GM12878 (cell line): ENCODE measurements around the gene CACTIN. TPM values are rescaled to one million over a fixed set of nuclear protein-coding genes. Genes with fewer than 3 reads are reported as not detected.
A peak's percentile ranks its signal among the peaks of the same experiment; 100 is the strongest.

Source experiments
- ATAC-seq: fragments of 200-7000 bp; cut with Tn5 transposase; 3 replicates; pipeline ENCODE4 v1.9.1; 2020; ENCODE audit warnings: mild to moderate bottlenecking, moderate library complexity
- BruUV-seq: library from RNA; stranded (reverse); fragments of 400-500 nt; replicated peaks from 2 replicates; lab custom pipeline; 2021; lab: Mats Ljungman, UMichigan
- CTCF ChIA-PET: fragments of 300-600 bp; sonication (Branson Sonifier 250); formaldehyde crosslinking; extraction: SDS; loops from one replicate; lab custom pipeline; 2021; ENCODE audit warnings: inconsistent platforms; lab: Yijun Ruan, JAX
- POLR2A ChIA-PET: fragments of 350-600 bp; formaldehyde crosslinking; extraction: SDS; loops from one replicate; lab custom pipeline; 2021; ENCODE audit warnings: inconsistent platforms; lab: Charles Lee
- RAD21 ChIA-PET: fragments of 300-600 bp; sonication (Branson Sonifier 250); formaldehyde crosslinking; loops from one replicate; lab custom pipeline; 2023; ENCODE audit warnings: antibody characterized with exemption; ENCODE audit not compliant: unreplicated experiment; lab: Charles Lee
- SMC1A ChIA-PET: fragments of 300-600 bp; sonication (Branson Sonifier 250); formaldehyde crosslinking; loops from one replicate; lab custom pipeline; 2023; ENCODE audit not compliant: unreplicated experiment, uncharacterized antibody; lab: Charles Lee
- DNase-seq: peaks from one replicate; pipeline ENCODE4 v3.0.0-alpha.2; 2011; ENCODE audit warnings: low read depth, low spot score
- FAIRE-seq: peaks from 3 replicates; lab custom pipeline; 2011; peaks lifted over from hg19 to GRCh38; lab: Jason Lieb, UNC
- H2AFZ ChIP-seq: 2 replicates; pipeline ENCODE4 v1.6.0; 2011; ENCODE audit warnings: low read depth, low read length, control low read depth; ENCODE audit not compliant: control insufficient read depth
- H3K27ac ChIP-seq: 2 replicates; pipeline ENCODE4 v1.5.1; 2011; ENCODE audit warnings: control low read depth; ENCODE audit not compliant: control insufficient read depth, insufficient read depth
- H3K27me3 ChIP-seq, 2 experiments: replicated peaks in 1 of 2; 2 replicates each; pipeline versions ENCODE4 v1.6.0 to v1.6.1; 2011; ENCODE audit warnings: low read length in 1 of 2; ENCODE audit not compliant: control insufficient read depth in 2 of 2, insufficient read depth in 2 of 2
- H3K36me3 ChIP-seq, 2 experiments: 2 replicates each; pipeline ENCODE4 v1.5.1; 2011; ENCODE audit warnings: low read length in 1 of 2; ENCODE audit not compliant: control insufficient read depth in 2 of 2, insufficient read depth in 2 of 2
- H3K4me1 ChIP-seq: 2 replicates; pipeline ENCODE4 v1.6.1; 2011; ENCODE audit warnings: mild to moderate bottlenecking, low read length, moderate library complexity, mixed read lengths; ENCODE audit not compliant: control insufficient read depth, insufficient read depth
- H3K4me2 ChIP-seq: 2 replicates; pipeline ENCODE4 v1.6.0; 2011; ENCODE audit warnings: control low read depth; ENCODE audit not compliant: control insufficient read depth, insufficient read depth
- H3K4me3 ChIP-seq: fragments of 200-600 bp; sonication (generic); 2 replicates; pipeline ENCODE4 v1.5.1; 2016
- H3K79me2 ChIP-seq: 2 replicates; pipeline ENCODE4 v1.6.0; 2011; ENCODE audit warnings: low read length; ENCODE audit not compliant: control insufficient read depth, insufficient read depth
- H3K9ac ChIP-seq: 2 replicates; pipeline ENCODE4 v1.8.0; 2011; ENCODE audit warnings: low read length, control low read depth, mixed read lengths; ENCODE audit not compliant: control insufficient read depth, insufficient read depth
- H3K9me3 ChIP-seq: replicated peaks from 3 replicates; pipeline ENCODE4 v1.5.1; 2011; ENCODE audit warnings: mild to moderate bottlenecking, low read length; ENCODE audit not compliant: control insufficient read depth, insufficient read depth
- H4K20me1 ChIP-seq: 2 replicates; pipeline ENCODE4 v1.6.0; 2011; ENCODE audit not compliant: control insufficient read depth, insufficient read depth
- BHLHE40 ChIP-seq, 2 experiments: fragments of 450-650 bp in 1 of 2; IDR thresholded peaks; 2 replicates each; pipeline ENCODE4 v1.6.1; 2011 to 2017; ENCODE audit warnings: low read depth in 2 of 2, borderline replicate concordance in 1 of 2, improper control_type of control experiment in 1 of 2, low read length in 1 of 2, mild to moderate bottlenecking in 1 of 2
- CBX3 ChIP-seq: fragments of 200-600 bp; sonication (generic); IDR thresholded peaks from 2 replicates; pipeline ENCODE4 v1.6.1; 2016; ENCODE audit warnings: low read depth, borderline replicate concordance
- EP300 ChIP-seq, 2 experiments: fragments of 150-350 bp in 1 of 2; IDR thresholded peaks; 2 replicates each; pipeline ENCODE4 v1.6.1; 2011 to 2012; ENCODE audit warnings: low read depth in 2 of 2, low read length in 2 of 2, borderline replicate concordance in 1 of 2, improper control_type of control experiment in 1 of 2, inconsistent platforms in 1 of 2; ENCODE audit not compliant: control insufficient read depth in 1 of 2
- FOXM1 ChIP-seq: IDR thresholded peaks from 2 replicates; pipeline ENCODE4 v1.6.1; 2012; ENCODE audit warnings: low read depth, mild to moderate bottlenecking, inconsistent platforms, low read length, moderate library complexity
- KAT2A ChIP-seq: conservative IDR thresholded peaks from 2 replicates; pipeline ENCODE4 v1.6.1; 2011; ENCODE audit warnings: low read depth, low read length; ENCODE audit not compliant: control insufficient read depth
- MXI1 ChIP-seq: fragments of 150-350 bp; IDR thresholded peaks from 2 replicates; pipeline ENCODE4 v1.6.1; 2011; ENCODE audit warnings: low read depth, mild to moderate bottlenecking, inconsistent platforms, low read length, improper control_type of control experiment
- SMAD1 ChIP-seq: fragments of 450-650 bp; IDR thresholded peaks from 2 replicates; pipeline ENCODE4 v1.6.1; 2018; ENCODE audit warnings: mild to moderate bottlenecking, low read depth; ENCODE audit not compliant: partially characterized antibody
- SPI1 ChIP-seq: IDR thresholded peaks from 2 replicates; pipeline ENCODE4 v1.6.1; 2011; ENCODE audit warnings: low read depth, mild to moderate bottlenecking, low read length, moderate library complexity, borderline replicate concordance; ENCODE audit not compliant: insufficient read depth
- SRF ChIP-seq, 2 experiments: IDR thresholded peaks; 2 replicates each; pipeline ENCODE4 v1.6.1; 2011; ENCODE audit warnings: low read depth in 2 of 2, low read length in 2 of 2, mild to moderate bottlenecking in 1 of 2, moderate library complexity in 1 of 2
- WRNIP1 ChIP-seq: IDR thresholded peaks from 2 replicates; pipeline ENCODE4 v1.6.1; 2011; ENCODE audit warnings: low read depth, low read length, improper control_type of control experiment, borderline replicate concordance
- WGBS: methylation state at CpG from one replicate; pipeline ENCODE4 v1.1.6; 2016; ENCODE audit warnings: low lambda C conversion rate; ENCODE audit not compliant: insufficient replicate concordance, insufficient coverage; ENCODE audit errors: missing lambda C conversion rate; 5-methylcytosine and 5-hydroxymethylcytosine counted together
- in situ Hi-C: fragments of 300-500 bp; cut with MboI; formaldehyde crosslinking; loops from 9 replicates; pipeline ENCODE4 v1.14.3; 2018; ENCODE audit warnings: mixed read lengths
- intact Hi-C: fragments of 100-400 bp; cut with micrococcal nuclease; formaldehyde crosslinking; loops from one replicate; pipeline ENCODE4 v1.14.2; 2022; ENCODE audit not compliant: unreplicated experiment
- polyA plus RNA-seq, 11 experiments: library from polyadenylated mRNA; depleted of rRNA in 4 of 11; unstranded in 6 of 11; stranded (reverse) in 5 of 11; fragments of >200 nt; fragmentation: Nextera tagmentation in 4 of 11; fragmentation: Illumina TruSeq in 1 of 11; extraction: Ambion mirVana in 4 of 11; extraction: Trizol in 1 of 11; gene quantifications; 1 replicate in 1 of 11; 2 replicates in 10 of 11; pipeline versions ENCODE4 v1.2.1 to v1.2.3, GENCODE V29; 2011 to 2016; ENCODE audit warnings: inconsistent platforms in 2 of 11, missing spikeins in 2 of 11, low read depth in 1 of 11
- total RNA-seq, 4 experiments: library from RNA; depleted of rRNA in 3 of 4; stranded (reverse); fragments of >200 nt in 3 of 4; fragmentation: Illumina TruSeq in 1 of 4; extraction: Trizol in 1 of 4; gene quantifications; 2 replicates each; pipeline versions ENCODE4 v1.2.1 to v1.2.3, GENCODE V29; 2013 to 2021
- TF ChIP-seq, protein P1 (sequence below): fragments of 450-650 bp; formaldehyde crosslinking; IDR thresholded peaks from 2 replicates; pipeline ENCODE4 v1.4.0; 2020; ENCODE audit warnings: mild to moderate bottlenecking, moderate library complexity
- TF ChIP-seq, protein P2 (sequence below): fragments of 450-650 bp; IDR thresholded peaks from 2 replicates; pipeline ENCODE4 v1.6.1; 2017; ENCODE audit warnings: low read depth, mild to moderate bottlenecking, moderate library complexity
- TF ChIP-seq, protein P3 (sequence below): fragments of 450-650 bp; IDR thresholded peaks from 2 replicates; pipeline ENCODE4 v1.6.1; 2016; ENCODE audit warnings: mild to moderate bottlenecking

CACTIN gene
- total and polyA plus RNA-seq, 10 of the 15 experiments (the other 5 are each of a cell fraction or from before 2014, with no cell fraction given), result 0.40 to 31.4 (median 12.5) TPM

DNA sequence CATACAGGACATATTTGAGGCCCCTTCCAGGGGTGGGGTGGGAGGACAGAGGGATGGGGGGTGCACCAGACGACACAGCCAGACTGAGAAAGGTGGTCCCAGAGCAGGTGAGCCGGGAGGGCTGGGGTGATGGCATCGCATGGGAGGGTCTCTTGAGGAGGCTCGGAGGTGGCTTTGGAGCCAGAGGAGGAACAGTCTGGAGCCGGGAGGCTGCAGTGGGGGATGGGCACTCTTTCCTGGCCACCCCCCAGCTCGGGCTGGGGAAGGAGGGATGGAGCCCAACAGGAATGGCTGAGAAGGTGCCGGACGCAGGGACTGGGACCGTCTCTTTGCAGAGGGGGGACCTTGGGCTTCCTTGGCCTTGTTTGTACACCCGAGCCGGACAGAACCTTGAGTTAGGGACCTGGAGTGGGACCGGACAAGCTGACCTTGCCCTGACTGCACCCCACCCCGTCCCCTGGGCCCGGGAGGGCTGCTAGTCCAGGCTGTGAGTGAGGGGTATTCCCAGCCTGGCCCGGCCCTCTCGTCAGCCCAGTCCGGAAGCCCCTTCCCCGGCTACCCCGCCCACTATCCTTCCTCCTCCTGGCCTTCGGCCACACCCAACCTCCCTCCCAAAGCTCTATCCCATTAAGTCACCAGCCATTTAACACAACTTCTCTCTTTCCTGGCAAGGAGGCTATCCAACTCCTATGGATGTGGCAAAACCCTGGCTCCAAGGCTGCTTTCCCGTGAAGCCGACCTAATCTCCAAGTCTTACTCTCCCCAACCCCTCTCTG, 19.1 kb downstream of the CACTIN start (continued):
- TF ChIP-seq CBX3 (no peak), SRF (IDR thresholded peaks at IDR 0.05; ENCODE audit: low read depth in 2 of 2, low read length in 2 of 2) (no peak), KAT2A (no peak), SPI1 (no peak), FOXM1 (no peak)
- TF ChIP-seq, protein P1, sequence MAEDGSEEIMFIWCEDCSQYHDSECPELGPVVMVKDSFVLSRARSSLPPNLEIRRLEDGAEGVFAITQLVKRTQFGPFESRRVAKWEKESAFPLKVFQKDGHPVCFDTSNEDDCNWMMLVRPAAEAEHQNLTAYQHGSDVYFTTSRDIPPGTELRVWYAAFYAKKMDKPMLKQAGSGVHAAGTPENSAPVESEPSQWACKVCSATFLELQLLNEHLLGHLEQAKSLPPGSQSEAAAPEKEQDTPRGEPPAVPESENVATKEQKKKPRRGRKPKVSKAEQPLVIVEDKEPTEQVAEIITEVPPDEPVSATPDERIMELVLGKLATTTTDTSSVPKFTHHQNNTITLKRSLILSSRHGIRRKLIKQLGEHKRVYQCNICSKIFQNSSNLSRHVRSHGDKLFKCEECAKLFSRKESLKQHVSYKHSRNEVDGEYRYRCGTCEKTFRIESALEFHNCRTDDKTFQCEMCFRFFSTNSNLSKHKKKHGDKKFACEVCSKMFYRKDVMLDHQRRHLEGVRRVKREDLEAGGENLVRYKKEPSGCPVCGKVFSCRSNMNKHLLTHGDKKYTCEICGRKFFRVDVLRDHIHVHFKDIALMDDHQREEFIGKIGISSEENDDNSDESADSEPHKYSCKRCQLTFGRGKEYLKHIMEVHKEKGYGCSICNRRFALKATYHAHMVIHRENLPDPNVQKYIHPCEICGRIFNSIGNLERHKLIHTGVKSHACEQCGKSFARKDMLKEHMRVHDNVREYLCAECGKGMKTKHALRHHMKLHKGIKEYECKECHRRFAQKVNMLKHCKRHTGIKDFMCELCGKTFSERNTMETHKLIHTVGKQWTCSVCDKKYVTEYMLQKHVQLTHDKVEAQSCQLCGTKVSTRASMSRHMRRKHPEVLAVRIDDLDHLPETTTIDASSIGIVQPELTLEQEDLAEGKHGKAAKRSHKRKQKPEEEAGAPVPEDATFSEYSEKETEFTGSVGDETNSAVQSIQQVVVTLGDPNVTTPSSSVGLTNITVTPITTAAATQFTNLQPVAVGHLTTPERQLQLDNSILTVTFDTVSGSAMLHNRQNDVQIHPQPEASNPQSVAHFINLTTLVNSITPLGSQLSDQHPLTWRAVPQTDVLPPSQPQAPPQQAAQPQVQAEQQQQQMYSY, result no peak

DNA sequence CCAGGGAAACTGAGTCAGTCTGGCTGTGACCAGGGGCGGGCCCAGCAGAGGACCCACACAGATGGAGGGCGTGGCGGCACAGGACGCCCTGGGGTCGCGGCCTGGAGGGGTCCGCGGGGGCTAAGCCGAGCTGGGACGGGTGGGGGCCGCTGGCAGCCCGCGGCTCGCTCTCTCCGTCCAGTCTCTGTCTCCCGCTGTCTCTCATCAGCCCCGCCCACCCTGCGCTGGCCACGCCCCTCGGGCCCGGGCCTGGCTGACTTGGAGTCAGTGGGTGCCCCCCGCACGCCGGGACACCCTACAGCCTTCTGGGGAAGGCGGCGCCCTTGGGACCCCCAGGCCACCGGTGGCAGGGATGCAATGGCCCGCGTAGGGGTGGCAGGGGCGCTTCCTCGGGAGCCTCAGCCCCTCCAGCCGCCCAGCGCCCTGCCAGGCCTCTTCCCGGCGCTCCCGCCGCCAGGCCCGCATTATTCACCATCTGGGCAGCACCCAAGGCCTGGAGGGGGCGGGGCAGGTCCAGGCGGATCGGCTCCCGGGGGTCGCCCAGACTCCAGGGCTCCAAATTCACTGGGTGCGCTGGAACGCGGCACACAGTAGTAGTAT, 19.8 kb downstream of the CACTIN start, which contains the start of gene TBXA2R:
Gene TBXA2R, minus strand, starts transcription at position 186 of the 600 bp plus-strand sequence. CDS start 6,241 bp downstream, outside the sequence.
- Histone ChIP-seq H4K20me1 (no peaks in the 10 kb centered on the region), H3K27ac (no peak within 1 kb of the TSS), H3K4me2 (peak within 1 kb of the TSS; percentile 38; the same call in 1 of the 2 replicates), H3K79me2 (no peaks in the 10 kb centered on the region), H3K9me3 (no peaks in the 10 kb centered on the region), H3K9ac (no peak within 1 kb of the TSS), H3K4me1 (peaks cover 12% of the 10 kb centered on the region), H3K36me3 (peaks cover 0 to 6% of the 10 kb centered on the region in 2 experiments; a peak in 3 of 4 replicates), H3K27me3 (no peaks in the 10 kb centered on the region), H2AFZ (peak within 1 kb of the TSS; percentile 17; the same call in 1 of the 2 replicates), H3K4me3 (no peak within 1 kb of the TSS)
- DNase-seq (no peak), ATAC-seq (peak; percentile 70), FAIRE-seq (no peak)
- WGBS, result 4% methylated on average over 26 of the region's 46 CpGs
- ChIA-PET SMC1A (no interaction called here), CTCF (no interaction called here), RAD21 (no interaction called here), POLR2A (no interaction called here)
- no TSS peak for BruUV-seq
- in situ Hi-C loops, result no loop called here
- intact Hi-C loops, result loop anchor here (5.0 kb wide), 1 partner anchor 34 kb away; the partner anchor contains the start of gene HMG20B
- TF ChIP-seq SMAD1, result no peak
- TF ChIP-seq, protein P2, sequence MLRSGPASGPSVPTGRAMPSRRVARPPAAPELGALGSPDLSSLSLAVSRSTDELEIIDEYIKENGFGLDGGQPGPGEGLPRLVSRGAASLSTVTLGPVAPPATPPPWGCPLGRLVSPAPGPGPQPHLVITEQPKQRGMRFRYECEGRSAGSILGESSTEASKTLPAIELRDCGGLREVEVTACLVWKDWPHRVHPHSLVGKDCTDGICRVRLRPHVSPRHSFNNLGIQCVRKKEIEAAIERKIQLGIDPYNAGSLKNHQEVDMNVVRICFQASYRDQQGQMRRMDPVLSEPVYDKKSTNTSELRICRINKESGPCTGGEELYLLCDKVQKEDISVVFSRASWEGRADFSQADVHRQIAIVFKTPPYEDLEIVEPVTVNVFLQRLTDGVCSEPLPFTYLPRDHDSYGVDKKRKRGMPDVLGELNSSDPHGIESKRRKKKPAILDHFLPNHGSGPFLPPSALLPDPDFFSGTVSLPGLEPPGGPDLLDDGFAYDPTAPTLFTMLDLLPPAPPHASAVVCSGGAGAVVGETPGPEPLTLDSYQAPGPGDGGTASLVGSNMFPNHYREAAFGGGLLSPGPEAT, result no peak
- TF ChIP-seq EP300 (IDR thresholded peaks at IDR 0.05; ENCODE audit: borderline replicate concordance in 1 of 2, control insufficient read depth in 1 of 2, low read depth in 2 of 2, low read length in 2 of 2), result no peak
- TF ChIP-seq MXI1, result no peak
- no peak for TF ChIP-seq WRNIP1
- no peak for TF ChIP-seq BHLHE40 (IDR thresholded peaks at IDR 0.05; ENCODE audit: borderline replicate concordance in 1 of 2, low read depth in 2 of 2, low read length in 1 of 2)
- TF ChIP-seq, protein P3, sequence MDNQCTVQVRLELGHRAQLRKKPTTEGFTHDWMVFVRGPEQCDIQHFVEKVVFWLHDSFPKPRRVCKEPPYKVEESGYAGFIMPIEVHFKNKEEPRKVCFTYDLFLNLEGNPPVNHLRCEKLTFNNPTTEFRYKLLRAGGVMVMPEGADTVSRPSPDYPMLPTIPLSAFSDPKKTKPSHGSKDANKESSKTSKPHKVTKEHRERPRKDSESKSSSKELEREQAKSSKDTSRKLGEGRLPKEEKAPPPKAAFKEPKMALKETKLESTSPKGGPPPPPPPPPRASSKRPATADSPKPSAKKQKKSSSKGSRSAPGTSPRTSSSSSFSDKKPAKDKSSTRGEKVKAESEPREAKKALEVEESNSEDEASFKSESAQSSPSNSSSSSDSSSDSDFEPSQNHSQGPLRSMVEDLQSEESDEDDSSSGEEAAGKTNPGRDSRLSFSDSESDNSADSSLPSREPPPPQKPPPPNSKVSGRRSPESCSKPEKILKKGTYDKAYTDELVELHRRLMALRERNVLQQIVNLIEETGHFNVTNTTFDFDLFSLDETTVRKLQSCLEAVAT, result no peak
